Upper lobe of left lung (tissue), 4 donors: ENCODE results near the gene TCF7L2.

ENCODE experiments used
- EP300 ChIP-seq, 4 donors: sonication (generic); formaldehyde crosslinking; IDR thresholded peaks; one replicate each; pipeline ENCODE4 v1.5.1; 2017; ENCODE audit warnings: antibody characterized with exemption in 4 of 4, control low read depth in 2 of 4
- POLR2A ChIP-seq, 4 donors: fragments of 450-650 bp; IDR thresholded peaks; one replicate each; pipeline ENCODE4 v1.5.1; 2016 to 2017; ENCODE audit warnings: antibody characterized with exemption in 4 of 4, mild to moderate bottlenecking in 2 of 4
- POLR2AphosphoS5 ChIP-seq, 2 donors: sonication (generic); formaldehyde crosslinking; IDR thresholded peaks; one replicate each; pipeline ENCODE4 v1.5.1; 2017; ENCODE audit warnings: antibody characterized with exemption in 2 of 2
- TF ChIP-seq, protein P1 (sequence below), 6 experiments: fragments of 450-650 bp in 4 of 6; fragments of 200-600 bp in 2 of 6; sonication (generic) in 2 of 6; IDR thresholded peaks; one replicate each; pipeline ENCODE4 v1.5.1; 2016 to 2019; ENCODE audit warnings: antibody characterized with exemption in 6 of 6

DNA sequence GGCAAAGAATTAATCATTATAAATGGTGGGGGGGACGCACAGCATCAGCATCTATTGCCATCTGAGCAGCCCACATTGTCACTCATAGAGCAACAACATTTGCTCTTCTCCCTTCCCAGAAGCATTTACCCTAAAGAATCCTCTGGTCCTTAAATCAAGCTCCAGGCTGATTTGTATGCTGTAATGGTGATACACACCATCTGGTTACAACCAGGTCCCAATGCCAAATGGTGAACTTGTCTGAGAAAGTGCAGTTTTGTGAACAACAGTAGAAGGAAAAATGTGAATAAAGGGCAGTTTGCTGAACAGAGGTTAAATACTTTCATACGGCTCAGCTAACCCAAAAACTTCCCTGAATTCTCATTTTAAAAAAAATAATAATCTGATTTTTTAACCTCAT is 38.8 kb upstream of the TCF7L2 start:
- no peak for TF ChIP-seq EP300 (IDR thresholded peaks at IDR 0.05)
- TF ChIP-seq, protein P1, sequence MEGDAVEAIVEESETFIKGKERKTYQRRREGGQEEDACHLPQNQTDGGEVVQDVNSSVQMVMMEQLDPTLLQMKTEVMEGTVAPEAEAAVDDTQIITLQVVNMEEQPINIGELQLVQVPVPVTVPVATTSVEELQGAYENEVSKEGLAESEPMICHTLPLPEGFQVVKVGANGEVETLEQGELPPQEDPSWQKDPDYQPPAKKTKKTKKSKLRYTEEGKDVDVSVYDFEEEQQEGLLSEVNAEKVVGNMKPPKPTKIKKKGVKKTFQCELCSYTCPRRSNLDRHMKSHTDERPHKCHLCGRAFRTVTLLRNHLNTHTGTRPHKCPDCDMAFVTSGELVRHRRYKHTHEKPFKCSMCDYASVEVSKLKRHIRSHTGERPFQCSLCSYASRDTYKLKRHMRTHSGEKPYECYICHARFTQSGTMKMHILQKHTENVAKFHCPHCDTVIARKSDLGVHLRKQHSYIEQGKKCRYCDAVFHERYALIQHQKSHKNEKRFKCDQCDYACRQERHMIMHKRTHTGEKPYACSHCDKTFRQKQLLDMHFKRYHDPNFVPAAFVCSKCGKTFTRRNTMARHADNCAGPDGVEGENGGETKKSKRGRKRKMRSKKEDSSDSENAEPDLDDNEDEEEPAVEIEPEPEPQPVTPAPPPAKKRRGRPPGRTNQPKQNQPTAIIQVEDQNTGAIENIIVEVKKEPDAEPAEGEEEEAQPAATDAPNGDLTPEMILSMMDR (IDR thresholded peaks at IDR 0.05): no peak
- no peak for TF ChIP-seq POLR2AphosphoS5 (IDR thresholded peaks at IDR 0.05)
- TF ChIP-seq POLR2A (IDR thresholded peaks at IDR 0.05): no peak
